H1 (cell line): Measurements from ENCODE around the gene DHX34. TPM values are rescaled to one million over a fixed set of nuclear protein-coding genes. Genes with fewer than 3 reads are reported as not detected.

Experiments used
- CTCF ChIA-PET: fragments of 300-600 bp; sonication (Branson Sonifier 250); formaldehyde crosslinking; loops from one replicate; lab custom pipeline; 2021; ENCODE audit not compliant: partially characterized antibody; lab: Charles Lee
- POLR2A ChIA-PET: fragments of 300-600 bp; sonication (Branson Sonifier 250); formaldehyde crosslinking; loops from one replicate; lab custom pipeline; 2021; ENCODE audit warnings: inconsistent platforms; ENCODE audit not compliant: partially characterized antibody; lab: Charles Lee
- DNase-seq, 2 experiments: peaks; one replicate each; pipeline versions ENCODE4 v3.0.0 to v3.0.0-alpha.2; 2010 to 2022; ENCODE audit warnings: low spot score in 2 of 2, low read depth in 1 of 2, mixed read lengths in 1 of 2
- FAIRE-seq: peaks from 2 replicates; lab custom pipeline; 2011; peaks lifted over from hg19 to GRCh38; lab: Jason Lieb, UNC
- H2AFZ ChIP-seq: 2 replicates; pipeline ENCODE4 v1.8.1; 2012; ENCODE audit warnings: low read length, inconsistent platforms
- H2AK5ac ChIP-seq: 2 replicates; pipeline ENCODE4 v1.6.1; 2013; ENCODE audit warnings: low read depth, low read length
- H2BK120ac ChIP-seq: replicated peaks from 2 replicates; pipeline ENCODE3; 2013; ENCODE audit warnings: low read depth, low read length, inconsistent platforms
- H2BK12ac ChIP-seq: 2 replicates; pipeline ENCODE4 v1.6.1; 2013; ENCODE audit warnings: low read depth, low read length
- H2BK15ac ChIP-seq: 2 replicates; pipeline ENCODE4 v1.6.1; 2013; ENCODE audit warnings: low read length
- H2BK20ac ChIP-seq: 2 replicates; pipeline ENCODE4 v1.6.1; 2013; ENCODE audit warnings: low read length
- H2BK5ac ChIP-seq: 2 replicates; pipeline ENCODE4 v1.6.1; 2013; ENCODE audit warnings: low read depth, low read length
- H3K14ac ChIP-seq: 2 replicates; pipeline ENCODE4 v1.6.1; 2013; ENCODE audit warnings: inconsistent platforms; ENCODE audit not compliant: insufficient read length
- H3K18ac ChIP-seq: 2 replicates; pipeline ENCODE4 v1.6.1; 2013; ENCODE audit warnings: low read length; ENCODE audit errors: extremely low read depth
- H3K23ac ChIP-seq: 2 replicates; pipeline ENCODE4 v1.6.1; 2013; ENCODE audit warnings: inconsistent platforms; ENCODE audit not compliant: insufficient read length
- H3K23me2 ChIP-seq: 2 replicates; pipeline ENCODE4 v1.6.1; 2013; ENCODE audit warnings: low read depth, low read length
- H3K27ac ChIP-seq: 2 replicates; pipeline ENCODE4 v1.6.1; 2011; ENCODE audit warnings: low read depth, low read length, inconsistent platforms
- H3K27me3 ChIP-seq, 4 experiments: replicated peaks in 1 of 4; 1 replicate in 1 of 4; 2 replicates in 3 of 4; pipeline versions ENCODE4 v1.6.1 to v1.8.1; 2011 to 2013; ENCODE audit warnings: low read length in 3 of 4, mild to moderate bottlenecking in 3 of 4, inconsistent platforms in 2 of 4, mixed read lengths in 2 of 4, moderate library complexity in 1 of 4; ENCODE audit not compliant: control insufficient read depth in 3 of 4, insufficient read depth in 3 of 4; ENCODE audit errors: extremely low read depth in 1 of 4
- H3K36me3 ChIP-seq, 4 experiments: 2 replicates each; pipeline versions ENCODE4 v1.6.1 to v1.8.1; 2011 to 2013; ENCODE audit warnings: mild to moderate bottlenecking in 4 of 4, low read length in 3 of 4, moderate library complexity in 2 of 4, control low read depth in 1 of 4, inconsistent platforms in 1 of 4; ENCODE audit not compliant: insufficient read depth in 4 of 4, control insufficient read depth in 2 of 4
- H3K4ac ChIP-seq: replicated peaks from 2 replicates; pipeline ENCODE3; 2013; ENCODE audit warnings: low read length, low read depth, mixed read lengths, inconsistent platforms; ENCODE audit not compliant: insufficient read length
- H3K4me1 ChIP-seq, 4 experiments: replicated peaks in 1 of 4; 1 replicate in 1 of 4; 2 replicates in 3 of 4; pipeline versions ENCODE4 v1.6.1 to v1.8.1; 2011 to 2013; ENCODE audit warnings: low read length in 3 of 4, inconsistent platforms in 2 of 4, mixed read lengths in 1 of 4; ENCODE audit not compliant: insufficient read depth in 4 of 4, control insufficient read depth in 3 of 4
- H3K4me2 ChIP-seq, 2 experiments: 2 replicates each; pipeline versions ENCODE4 v1.6.1 to v1.8.1; 2011 to 2013; ENCODE audit warnings: low read depth in 2 of 2, low read length in 2 of 2, control low read depth in 1 of 2, inconsistent platforms in 1 of 2, mild to moderate bottlenecking in 1 of 2; ENCODE audit not compliant: insufficient read depth in 1 of 2
- H3K4me3 ChIP-seq, 4 experiments: fragments of 200-600, 300-600 bp in 1 of 4; sonication (generic), shearing (Covaris generic), sonication (Bioruptor Twin) in 1 of 4; 2 replicates each; pipeline versions ENCODE4 v1.5.1 to v1.8.1; 2011 to 2016; ENCODE audit warnings: low read length in 4 of 4, low read depth in 3 of 4, control low read depth in 2 of 4, inconsistent platforms in 2 of 4, mild to moderate bottlenecking in 2 of 4, mixed read lengths in 1 of 4, moderate library complexity in 1 of 4; ENCODE audit not compliant: insufficient read depth in 2 of 4; ENCODE audit errors: extremely low read depth in 1 of 4
- H3K56ac ChIP-seq: replicated peaks from 2 replicates; pipeline ENCODE3; 2013; ENCODE audit warnings: low read depth, mild to moderate bottlenecking, mixed read lengths, low read length, inconsistent platforms; ENCODE audit not compliant: insufficient read length
- H3K79me1 ChIP-seq: 2 replicates; pipeline ENCODE4 v1.6.1; 2013; ENCODE audit warnings: low read depth, low read length, control low read depth
- H3K79me2 ChIP-seq, 2 experiments: 2 replicates each; pipeline versions ENCODE4 v1.6.1 to v1.8.1; 2012 to 2013; ENCODE audit warnings: low read length in 2 of 2, mild to moderate bottlenecking in 2 of 2, inconsistent platforms in 1 of 2; ENCODE audit not compliant: insufficient read depth in 2 of 2, control insufficient read depth in 1 of 2
- H3K9ac ChIP-seq, 4 experiments: replicated peaks in 1 of 4; 1 replicate in 1 of 4; 2 replicates in 3 of 4; pipeline versions ENCODE4 v1.6.1 to v1.8.1; 2011 to 2013; ENCODE audit warnings: low read depth in 3 of 4, low read length in 3 of 4, control low read depth in 2 of 4, mild to moderate bottlenecking in 2 of 4, moderate library complexity in 2 of 4, inconsistent platforms in 1 of 4; ENCODE audit errors: extremely low read depth in 1 of 4
- H3K9me3 ChIP-seq, 2 experiments: 2 replicates each; pipeline versions ENCODE4 v1.6.1 to v1.8.1; 2012 to 2013; ENCODE audit warnings: mild to moderate bottlenecking in 2 of 2, moderate library complexity in 2 of 2, control low read depth in 1 of 2, inconsistent platforms in 1 of 2, low read depth in 1 of 2, low read length in 1 of 2, mixed read lengths in 1 of 2; ENCODE audit not compliant: insufficient read depth in 2 of 2
- H4K20me1 ChIP-seq, 2 experiments: replicated peaks in 1 of 2; 2 replicates each; pipeline versions ENCODE3 to v1.8.1; 2011 to 2013; ENCODE audit warnings: inconsistent platforms in 2 of 2, low read length in 2 of 2, mild to moderate bottlenecking in 1 of 2; ENCODE audit not compliant: insufficient read depth in 2 of 2, control insufficient read depth in 1 of 2
- H4K5ac ChIP-seq: 2 replicates; pipeline ENCODE4 v1.6.1; 2013; ENCODE audit warnings: low read length, low read depth, mixed read lengths, inconsistent platforms; ENCODE audit not compliant: insufficient read length
- H4K8ac ChIP-seq: 2 replicates; pipeline ENCODE4 v1.8.0; 2013; ENCODE audit warnings: mild to moderate bottlenecking, moderate library complexity, low read length, inconsistent platforms; ENCODE audit not compliant: insufficient read depth; ENCODE audit errors: extremely low read depth
- H4K91ac ChIP-seq: replicated peaks from 2 replicates; pipeline ENCODE3; 2013; ENCODE audit warnings: low read length, mixed read lengths, inconsistent platforms; ENCODE audit not compliant: insufficient read length
- CHD1 ChIP-seq: IDR thresholded peaks from 2 replicates; pipeline ENCODE4 v1.6.1; 2012; ENCODE audit warnings: low read depth, low read length, improper control_type of control experiment
- CTCF ChIP-seq, 3 experiments: IDR thresholded peaks; 1 replicate in 2 of 3; 2 replicates in 1 of 3; pipeline versions ENCODE4 v1.5.1 to v1.6.1; 2011; ENCODE audit warnings: low read length in 3 of 3, mild to moderate bottlenecking in 3 of 3, inconsistent platforms in 2 of 3, low read depth in 1 of 3, moderate library complexity in 1 of 3; ENCODE audit not compliant: insufficient read depth in 1 of 3; ENCODE audit errors: control extremely low read depth in 1 of 3
- FOSL1 ChIP-seq: IDR thresholded peaks from 2 replicates; pipeline ENCODE4 v1.6.1; 2011; ENCODE audit warnings: mild to moderate bottlenecking, low read depth, low read length, moderate library complexity; ENCODE audit not compliant: insufficient read depth
- GTF2F1 ChIP-seq: IDR thresholded peaks from 2 replicates; pipeline ENCODE4 v1.6.1; 2012; ENCODE audit warnings: low read depth, low read length, improper control_type of control experiment, borderline replicate concordance
- WGBS, 2 experiments: shearing (Covaris generic) in 1 of 2; methylation state at CpG; one replicate each; pipeline versions ENCODE4 v1.1.6 to v1.1.7; 2013 to 2015; ENCODE audit warnings: low lambda C conversion rate in 2 of 2, mixed read lengths in 2 of 2, inconsistent platforms in 1 of 2, low coverage in 1 of 2, missing lambda C conversion rate in 1 of 2; ENCODE audit not compliant: insufficient replicate concordance in 2 of 2, insufficient coverage in 1 of 2, insufficient read length in 1 of 2; ENCODE audit errors: extremely low coverage in 1 of 2, missing lambda C conversion rate in 1 of 2; 5-methylcytosine and 5-hydroxymethylcytosine counted together
- polyA plus RNA-seq, 7 experiments: library from polyadenylated mRNA; depleted of rRNA in 3 of 7; stranded (reverse) in 5 of 7; unstranded in 2 of 7; fragments of >200 nt in 5 of 7; fragments of 200-250 nt in 2 of 7; gene quantifications; 1 replicate in 5 of 7; 2 replicates in 1 of 7; 4 replicates in 1 of 7; pipeline versions ENCODE4 v1.2.1 to v1.2.3, GENCODE V29; 2011 to 2013; ENCODE audit warnings: missing spikeins in 2 of 7, mixed read lengths in 2 of 7
- total RNA-seq: library from RNA; stranded (reverse); fragmentation: NEBNext Ultra II Directional; extraction: Animal tissue kit (Norgen Biotek cat#: 25700); gene quantifications from 2 replicates; pipeline ENCODE4 v1.2.1, GENCODE V29; 2021

Gene DHX34
- total and polyA plus RNA-seq, 2 of the 8 experiments (the other 6 are each of a cell fraction or from before 2014, with no cell fraction given), result 17.5 to 24.3 TPM

GRCh38 chr19:47416643-47416985, 67.5 kb downstream of the DHX34 start:
- Histone ChIP-seq H4K5ac (no peak overlapping the region), H3K36me3 (peaks cover 0 to 3% (median 0%) of the 10 kb centered on the region in 4 experiments; a peak in 1 of 8 replicates), H3K56ac (no peak overlapping the region), H2BK5ac (no peak overlapping the region), H2BK20ac (no peak overlapping the region), H3K79me2 (no peaks in the 10 kb centered on the region), H3K4me2 (peak overlapping the region; percentile 92 to 96), H4K8ac (no peak overlapping the region), H2BK15ac (peak overlapping the region; percentile 48; the same call in 1 of the 2 replicates), H2AK5ac (no peak overlapping the region), H3K9ac (no peak overlapping the region), H3K79me1 (no peaks in the 10 kb centered on the region), H2BK12ac (no peak overlapping the region), H3K4me3 (peak overlapping the region in 1 of 4 experiments; percentile 75; a peak in 2 of 8 replicates), H2BK120ac (no peak overlapping the region), H3K27ac (no peak overlapping the region), H4K91ac (no peak overlapping the region), H4K20me1 (peaks cover 5 to 12% of the 10 kb centered on the region in 2 experiments), H2AFZ (no peak overlapping the region), H3K27me3 (peaks cover 25 to 56% (median 54%) of the 10 kb centered on the region in 4 experiments), H3K4ac (no peak overlapping the region), H3K4me1 (peaks cover 6 to 31% (median 19%) of the 10 kb centered on the region in 4 experiments), H3K9me3 (no peaks in the 10 kb centered on the region), H3K18ac (no peak overlapping the region), H3K14ac (no peak overlapping the region), H3K23ac (no peak overlapping the region), H3K23me2 (peaks cover 34% of the 10 kb centered on the region)
- CTCF ChIA-PET, result interaction anchor here (0.6 to 5.2 kb wide), 11 partner anchors 9 to 685 kb away, joined by 3 to 32 read pairs (median 4); no protein-coding TSS in a partner anchor
- POLR2A ChIA-PET, result interaction anchor here (0.7 to 1.7 kb wide), 3 partner anchors 20 to 67 kb away, joined by 3 to 6 read pairs (median 6); partner anchors contain the start of gene DHX34
- TF ChIP-seq CTCF (IDR thresholded peaks at IDR 0.05; ENCODE audit: control extremely low read depth in 1 of 3, insufficient read depth in 1 of 3, low read depth in 1 of 3, low read length in 3 of 3), result no peak
- no peak for TF ChIP-seq CHD1
- TF ChIP-seq GTF2F1, result no peak
- TF ChIP-seq FOSL1, result no peak
- FAIRE-seq, result no peak
- 25% methylated on average over 5 of the region's 12 CpGs; no CpG with 5 or more reads in 1 of the 2 experiments for WGBS, 2 experiments
- no peak for DNase-seq
